AG09319 (cell line): ENCODE measurements around the gene RARS1.

Experiments used
- DNase-seq: peaks from one replicate; pipeline ENCODE4 v3.0.0-alpha.2; 2010; ENCODE audit warnings: low read depth; ENCODE audit errors: extremely low read depth
- TF ChIP-seq, protein P1 (sequence below): IDR thresholded peaks from 2 replicates; pipeline ENCODE4 v1.5.1; 2011; ENCODE audit warnings: low read depth, mild to moderate bottlenecking, inconsistent platforms, low read length, moderate library complexity

The RARS1 gene

DNA sequence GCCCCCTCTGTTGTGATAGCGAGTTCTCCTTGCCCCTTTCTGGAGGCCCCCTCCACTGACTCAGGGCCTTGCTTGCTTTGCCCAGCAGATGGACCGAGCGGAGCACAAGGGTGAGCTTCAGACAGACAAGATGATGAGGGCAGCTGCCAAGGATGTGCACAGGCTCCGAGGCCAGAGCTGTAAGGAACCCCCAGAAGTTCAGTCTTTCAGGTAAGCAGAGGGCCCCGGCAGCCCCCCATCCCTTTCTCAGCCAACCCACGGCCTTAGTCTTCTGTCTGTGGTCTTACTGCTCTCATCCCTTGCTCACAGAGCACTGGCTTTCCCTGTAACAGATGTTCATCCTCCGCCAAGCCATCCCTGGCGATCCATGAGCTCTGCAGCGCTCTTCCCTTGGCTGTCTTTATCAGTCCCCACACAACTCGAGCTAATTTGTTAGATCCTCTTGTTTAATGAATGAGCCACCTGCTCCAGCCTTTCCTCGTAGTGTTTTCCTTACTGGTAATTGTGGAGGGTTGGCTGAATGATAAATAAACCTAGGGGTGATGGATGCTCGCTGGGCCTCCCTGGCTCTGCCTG is 18.4 kb upstream of the RARS1 start:
- no peak for DNase-seq
- TF ChIP-seq, protein P1, sequence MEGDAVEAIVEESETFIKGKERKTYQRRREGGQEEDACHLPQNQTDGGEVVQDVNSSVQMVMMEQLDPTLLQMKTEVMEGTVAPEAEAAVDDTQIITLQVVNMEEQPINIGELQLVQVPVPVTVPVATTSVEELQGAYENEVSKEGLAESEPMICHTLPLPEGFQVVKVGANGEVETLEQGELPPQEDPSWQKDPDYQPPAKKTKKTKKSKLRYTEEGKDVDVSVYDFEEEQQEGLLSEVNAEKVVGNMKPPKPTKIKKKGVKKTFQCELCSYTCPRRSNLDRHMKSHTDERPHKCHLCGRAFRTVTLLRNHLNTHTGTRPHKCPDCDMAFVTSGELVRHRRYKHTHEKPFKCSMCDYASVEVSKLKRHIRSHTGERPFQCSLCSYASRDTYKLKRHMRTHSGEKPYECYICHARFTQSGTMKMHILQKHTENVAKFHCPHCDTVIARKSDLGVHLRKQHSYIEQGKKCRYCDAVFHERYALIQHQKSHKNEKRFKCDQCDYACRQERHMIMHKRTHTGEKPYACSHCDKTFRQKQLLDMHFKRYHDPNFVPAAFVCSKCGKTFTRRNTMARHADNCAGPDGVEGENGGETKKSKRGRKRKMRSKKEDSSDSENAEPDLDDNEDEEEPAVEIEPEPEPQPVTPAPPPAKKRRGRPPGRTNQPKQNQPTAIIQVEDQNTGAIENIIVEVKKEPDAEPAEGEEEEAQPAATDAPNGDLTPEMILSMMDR = no peak

DNA sequence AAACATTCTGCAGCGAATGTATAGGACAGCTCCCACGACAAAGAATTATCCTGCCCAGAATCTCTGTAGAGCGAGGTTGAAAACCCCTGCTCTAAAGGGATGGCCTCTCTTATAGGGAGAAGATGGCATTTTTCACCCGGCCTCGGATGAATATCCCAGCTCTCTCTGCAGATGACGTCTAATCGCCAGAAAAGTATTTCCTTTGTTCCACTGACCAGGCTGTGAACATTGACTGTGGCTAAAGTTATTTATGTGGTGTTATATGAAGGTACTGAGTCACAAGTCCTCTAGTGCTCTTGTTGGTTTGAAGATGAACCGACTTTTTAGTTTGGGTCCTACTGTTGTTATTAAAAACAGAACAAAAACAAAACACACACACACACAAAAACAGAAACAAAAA is 17.4 kb upstream of the RARS1 start:
- TF ChIP-seq, protein P1 = no peak
- DNase-seq = no peak

DNA sequence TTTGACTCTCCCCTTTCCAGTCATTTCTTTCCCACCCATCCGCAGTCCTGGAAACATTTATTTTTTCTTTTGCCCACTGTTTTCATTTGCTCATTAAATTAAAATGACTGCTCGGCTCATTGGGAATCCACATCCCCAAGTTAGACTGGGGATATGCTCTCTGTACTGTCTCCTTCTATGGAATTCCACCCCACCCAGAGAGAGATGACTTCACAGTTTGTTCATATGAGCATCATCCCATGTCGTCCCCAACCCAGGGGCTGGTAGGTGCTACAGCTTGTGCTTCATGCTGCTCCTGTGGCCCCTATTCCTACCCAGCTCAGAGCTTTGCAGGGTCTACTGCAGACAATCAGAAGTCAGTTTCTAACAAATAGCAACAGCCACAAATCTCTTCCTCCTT is 16.5 kb upstream of the RARS1 start:
- DNase-seq = no peak
- TF ChIP-seq, protein P1 = no peak

DNA sequence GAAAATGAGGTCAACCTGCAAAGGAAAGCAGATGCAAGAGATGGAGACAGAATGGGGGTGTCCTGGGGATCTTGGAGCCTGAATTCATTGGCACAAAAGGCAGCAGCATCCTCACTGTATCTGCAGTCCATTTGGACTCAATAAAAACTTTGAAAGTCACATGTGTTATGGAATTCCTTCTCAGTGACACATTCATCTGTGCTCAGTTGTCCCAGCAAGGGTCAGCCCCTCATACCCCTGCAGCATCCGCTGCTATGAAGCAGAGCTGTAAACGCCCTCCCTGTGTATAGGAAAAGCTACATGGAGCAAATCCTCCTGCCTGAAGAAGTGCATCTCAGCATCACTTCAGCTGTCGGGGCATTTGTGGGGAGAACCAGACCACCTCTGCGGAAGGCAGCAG is 14.5 kb upstream of the RARS1 start:
- no peak for DNase-seq
- TF ChIP-seq, protein P1 = no peak

DNA sequence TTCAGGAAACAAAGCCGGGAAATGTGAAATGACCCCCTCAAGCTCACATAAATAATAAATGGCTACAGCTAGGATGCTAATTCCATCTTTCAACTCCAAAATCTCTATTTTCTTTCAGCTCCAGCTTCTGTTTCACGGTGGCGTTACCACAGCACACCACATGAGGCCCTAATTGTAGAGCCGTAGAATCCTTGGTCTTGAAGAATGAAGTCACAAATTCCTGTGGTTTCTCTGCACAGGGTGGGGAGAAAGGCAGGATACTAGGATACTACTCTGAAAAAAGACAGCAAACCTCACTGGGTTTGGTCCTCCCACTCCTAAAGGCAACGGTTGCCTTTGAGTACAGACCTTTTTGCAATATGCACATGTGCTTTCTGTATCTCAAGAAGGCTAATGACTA is 13.9 kb upstream of the RARS1 start:
- TF ChIP-seq, protein P1 = peak; percentile 48
- DNase-seq = peak; percentile 71

DNA sequence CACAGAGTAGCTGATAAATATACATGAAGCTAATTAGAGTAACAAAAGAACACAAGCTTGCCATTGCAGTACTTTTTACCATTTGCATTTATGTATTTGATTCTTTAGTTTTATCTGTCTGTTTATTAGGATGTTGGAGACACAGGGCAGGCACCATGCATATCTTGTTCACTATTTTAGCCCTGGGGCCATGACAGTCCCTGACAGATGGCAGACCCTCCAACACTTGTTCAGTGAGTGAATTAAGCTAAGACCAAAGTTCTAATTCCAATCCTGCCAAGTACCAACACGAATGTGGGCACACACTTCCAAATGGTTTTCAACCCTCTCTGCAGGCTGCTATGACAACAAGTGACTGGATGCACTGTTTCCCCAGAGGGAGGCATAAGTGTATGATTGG is 12.0 kb upstream of the RARS1 start:
- TF ChIP-seq, protein P1 = no peak
- no peak for DNase-seq

DNA sequence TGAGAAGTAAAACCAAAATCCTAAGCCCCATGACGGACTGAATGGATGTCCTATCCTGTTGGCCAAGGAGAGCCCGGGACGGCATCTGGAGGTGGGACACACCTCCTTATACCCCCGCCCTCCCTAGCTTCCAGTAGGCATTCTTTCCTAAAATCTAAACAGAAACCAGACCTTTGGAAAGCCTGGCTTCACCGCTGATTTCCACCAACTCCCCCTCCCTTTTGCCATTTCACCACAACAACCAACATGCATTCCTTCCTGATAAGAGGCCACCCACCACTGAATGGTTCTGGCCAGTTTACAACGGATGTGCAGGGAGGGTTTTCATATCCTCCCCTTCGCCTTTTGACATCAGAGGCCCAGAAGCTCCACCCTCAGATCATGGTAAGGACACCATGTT is 9.2 kb upstream of the RARS1 start:
- TF ChIP-seq, protein P1 = no peak
- DNase-seq = peak; percentile 44
